ENCODE measurements around the gene SURF2. TPM values are rescaled to one million over a fixed set of nuclear protein-coding genes. Genes with fewer than 3 reads are reported as not detected.
A peak's percentile ranks its signal among the peaks of the same experiment; 100 is the strongest.

The SURF2 gene
- polyA plus RNA-seq, 1 experiment, result 9.9 TPM

DNA sequence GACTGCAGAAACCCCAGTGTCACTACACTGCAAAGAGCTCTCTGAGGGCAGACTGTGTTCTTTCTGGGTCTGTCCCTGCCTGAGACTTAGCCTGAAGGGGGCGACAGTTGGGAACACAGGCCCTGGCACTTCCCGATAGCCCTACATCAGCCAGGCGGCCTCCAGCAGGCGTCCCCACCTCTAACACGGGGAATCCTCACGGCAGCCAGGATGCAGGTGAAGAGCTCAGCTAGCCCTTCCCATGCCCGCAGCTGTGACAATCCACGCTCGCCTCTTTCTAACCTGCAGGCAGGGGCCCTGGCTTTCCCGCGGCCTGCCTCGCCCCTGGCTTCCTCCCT is 14.3 kb upstream of the SURF2 start:
- DNase-seq (ENCODE audit: low read depth, low spot score), result no peak
- POLR2A ChIA-PET, result no interaction called here
- TF ChIP-seq, protein P1, sequence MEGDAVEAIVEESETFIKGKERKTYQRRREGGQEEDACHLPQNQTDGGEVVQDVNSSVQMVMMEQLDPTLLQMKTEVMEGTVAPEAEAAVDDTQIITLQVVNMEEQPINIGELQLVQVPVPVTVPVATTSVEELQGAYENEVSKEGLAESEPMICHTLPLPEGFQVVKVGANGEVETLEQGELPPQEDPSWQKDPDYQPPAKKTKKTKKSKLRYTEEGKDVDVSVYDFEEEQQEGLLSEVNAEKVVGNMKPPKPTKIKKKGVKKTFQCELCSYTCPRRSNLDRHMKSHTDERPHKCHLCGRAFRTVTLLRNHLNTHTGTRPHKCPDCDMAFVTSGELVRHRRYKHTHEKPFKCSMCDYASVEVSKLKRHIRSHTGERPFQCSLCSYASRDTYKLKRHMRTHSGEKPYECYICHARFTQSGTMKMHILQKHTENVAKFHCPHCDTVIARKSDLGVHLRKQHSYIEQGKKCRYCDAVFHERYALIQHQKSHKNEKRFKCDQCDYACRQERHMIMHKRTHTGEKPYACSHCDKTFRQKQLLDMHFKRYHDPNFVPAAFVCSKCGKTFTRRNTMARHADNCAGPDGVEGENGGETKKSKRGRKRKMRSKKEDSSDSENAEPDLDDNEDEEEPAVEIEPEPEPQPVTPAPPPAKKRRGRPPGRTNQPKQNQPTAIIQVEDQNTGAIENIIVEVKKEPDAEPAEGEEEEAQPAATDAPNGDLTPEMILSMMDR (IDR thresholded peaks at IDR 0.05; ENCODE audit: low read depth, low read length), result no peak
- CTCF ChIA-PET, result interaction anchor here (1.2 kb wide), 1 partner anchor 12 kb away, joined by 4 read pairs; no protein-coding TSS in a partner anchor
- Histone ChIP-seq H3K27me3 (ENCODE audit: control insufficient read depth, insufficient read depth, low read length) (no peaks in the 10 kb centered on the region), H3K27ac (ENCODE audit: low read depth, low read length) (no peak overlapping the region), H3K4me3 (ENCODE audit: low read depth, low read length) (no peak overlapping the region), H3K9me3 (ENCODE audit: control insufficient read depth, insufficient read depth, low read length) (no peaks in the 10 kb centered on the region)

DNA sequence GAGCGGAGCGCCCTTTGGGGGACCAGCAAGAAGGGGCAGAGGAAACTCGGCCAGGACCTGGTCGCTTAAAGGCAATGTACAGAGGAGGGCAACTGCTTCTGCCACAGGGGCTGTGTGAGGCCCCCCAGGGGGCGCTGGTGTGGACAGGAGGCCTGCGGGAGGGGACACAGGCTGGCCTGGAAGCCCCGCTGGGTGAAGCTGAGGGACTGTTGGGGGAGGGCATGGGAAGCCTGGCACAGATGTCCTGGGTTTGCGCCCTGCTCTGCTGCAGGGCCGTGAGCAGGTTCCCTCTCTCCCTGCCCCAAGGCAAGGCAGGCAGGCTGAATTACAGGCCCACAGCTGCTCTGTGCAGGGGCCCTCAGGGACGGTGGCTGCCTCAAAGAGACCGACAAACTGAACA is 13.8 kb upstream of the SURF2 start:
- CTCF ChIA-PET, result interaction anchor here (0.6 to 1.2 kb wide), 2 partner anchors 13 to 1051 kb away, joined by 4 read pairs; no protein-coding TSS in a partner anchor
- no peak for DNase-seq (ENCODE audit: low read depth, low spot score)
- TF ChIP-seq, protein P1 (IDR thresholded peaks at IDR 0.05; ENCODE audit: low read depth, low read length), result peak; percentile 25
- H3K9me3 ChIP-seq (ENCODE audit: control insufficient read depth, insufficient read depth, low read length), result no peaks in the 10 kb centered on the region
- H3K27ac ChIP-seq (ENCODE audit: low read depth, low read length), result no peak overlapping the region
- POLR2A ChIA-PET, result no interaction called here
- no peak overlapping the region for H3K4me3 ChIP-seq (ENCODE audit: low read depth, low read length)
- H3K27me3 ChIP-seq (ENCODE audit: control insufficient read depth, insufficient read depth, low read length), result no peaks in the 10 kb centered on the region

DNA sequence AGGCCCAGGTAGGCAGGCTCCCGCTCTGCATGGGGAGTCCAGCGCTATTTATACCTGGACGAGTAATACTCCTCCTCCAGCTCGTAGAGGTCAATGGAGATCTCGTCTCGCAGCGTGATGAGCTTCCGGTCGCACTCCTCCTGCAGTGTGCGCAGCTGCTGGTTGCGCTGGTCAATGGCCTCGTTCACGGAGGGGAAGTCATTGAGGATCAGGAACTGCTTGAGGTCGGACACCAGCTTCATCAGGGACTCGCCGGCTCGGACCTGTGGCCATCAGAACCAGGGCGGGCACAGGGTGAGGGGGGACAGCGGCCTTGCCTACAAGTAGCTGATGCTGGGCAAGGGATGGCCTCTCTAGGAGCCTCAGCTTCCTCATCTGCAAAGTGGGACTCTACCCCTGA is 12.3 kb upstream of the SURF2 start:
- H3K27me3 ChIP-seq (ENCODE audit: control insufficient read depth, insufficient read depth, low read length), result no peaks in the 10 kb centered on the region
- H3K27ac ChIP-seq (ENCODE audit: low read depth, low read length), result no peak overlapping the region
- ChIA-PET CTCF (no interaction called here), POLR2A (no interaction called here)
- H3K4me3 ChIP-seq (ENCODE audit: low read depth, low read length), result no peak overlapping the region
- H3K9me3 ChIP-seq (ENCODE audit: control insufficient read depth, insufficient read depth, low read length), result peaks cover 5% of the 10 kb centered on the region; the same call in 1 of the 2 replicates
- no peak for DNase-seq (ENCODE audit: low read depth, low spot score)
- TF ChIP-seq, protein P1 (IDR thresholded peaks at IDR 0.05; ENCODE audit: low read depth, low read length), result no peak

DNA sequence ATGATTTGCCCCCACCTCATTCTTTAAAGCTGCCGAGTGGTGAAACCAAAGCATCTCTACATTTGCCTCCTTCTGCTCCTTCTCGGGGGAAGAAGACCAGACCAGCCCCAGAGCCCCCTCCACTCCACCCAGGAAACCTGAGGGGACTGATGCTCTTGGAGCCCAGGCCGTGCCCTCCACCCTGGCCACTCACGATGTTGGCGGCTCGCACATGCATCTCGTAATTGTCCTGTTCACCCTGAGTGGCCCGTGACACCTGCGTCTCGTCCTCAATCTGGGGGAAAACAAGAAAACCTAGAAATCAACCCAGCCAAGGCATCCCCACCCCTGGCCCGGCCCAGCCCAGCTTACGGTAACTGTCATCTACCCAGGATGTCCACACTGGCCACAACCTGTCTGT is 11.4 kb upstream of the SURF2 start:
- CTCF ChIA-PET, result no interaction called here
- no peaks in the 10 kb centered on the region for H3K27me3 ChIP-seq (ENCODE audit: control insufficient read depth, insufficient read depth, low read length)
- POLR2A ChIA-PET, result no interaction called here
- peaks cover 5% of the 10 kb centered on the region; the same call in 1 of the 2 replicates for H3K9me3 ChIP-seq (ENCODE audit: control insufficient read depth, insufficient read depth, low read length)
- H3K4me3 ChIP-seq (ENCODE audit: low read depth, low read length), result no peak overlapping the region
- no peak overlapping the region for H3K27ac ChIP-seq (ENCODE audit: low read depth, low read length)
- no peak for DNase-seq (ENCODE audit: low read depth, low spot score)
- TF ChIP-seq, protein P1 (IDR thresholded peaks at IDR 0.05; ENCODE audit: low read depth, low read length), result no peak

DNA sequence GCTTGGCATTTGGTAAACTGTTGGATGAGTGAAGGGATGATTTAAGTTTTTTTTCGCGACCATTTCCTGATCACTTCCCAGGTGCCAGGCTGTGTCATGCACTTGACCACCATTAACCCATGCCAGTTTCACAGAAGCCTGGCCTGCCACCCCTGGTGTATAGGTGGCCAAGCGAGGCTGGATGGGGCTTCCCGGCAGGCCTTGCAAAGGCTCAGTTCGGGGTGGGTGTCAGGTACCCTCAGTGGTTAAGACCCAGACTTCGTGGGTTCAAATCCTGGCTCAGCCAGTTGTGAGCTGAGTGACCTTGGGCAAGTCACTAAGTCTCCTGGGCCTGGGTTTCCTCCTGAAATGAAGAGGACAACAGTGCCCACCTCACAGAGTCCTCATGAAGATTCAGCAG is 10.8 kb upstream of the SURF2 start:
- Histone ChIP-seq H3K27me3 (ENCODE audit: control insufficient read depth, insufficient read depth, low read length) (no peaks in the 10 kb centered on the region), H3K9me3 (ENCODE audit: control insufficient read depth, insufficient read depth, low read length) (peaks cover 5% of the 10 kb centered on the region; the same call in 1 of the 2 replicates), H3K4me3 (ENCODE audit: low read depth, low read length) (no peak overlapping the region), H3K27ac (ENCODE audit: low read depth, low read length) (no peak overlapping the region)
- no peak for DNase-seq (ENCODE audit: low read depth, low spot score)
- TF ChIP-seq, protein P1 (IDR thresholded peaks at IDR 0.05; ENCODE audit: low read depth, low read length), result no peak
- ChIA-PET POLR2A (no interaction called here), CTCF (no interaction called here)

Measured in AG04450 (cell line).